Smooth muscle cell (in vitro differentiated cells): Measurements from ENCODE around the gene PRR16. TPM values are rescaled to one million over a fixed set of nuclear protein-coding genes. Genes with fewer than 3 reads are reported as not detected.

Experiments used
- DNase-seq: peaks from one replicate; lab custom pipeline; 2025; ENCODE audit not compliant: unreplicated experiment; lab: John Stamatoyannopoulos, UW
- H2AFZ ChIP-seq: fragments of 200-600 bp; sonication (generic); 2 replicates; pipeline ENCODE4 v1.6.0; 2016; ENCODE audit warnings: antibody characterized with exemption, low read depth, mild to moderate bottlenecking
- H3F3A ChIP-seq: fragments of 200-600 bp; sonication (generic); 2 replicates; pipeline ENCODE4 v1.6.0; 2017; ENCODE audit warnings: antibody characterized with exemption, low read depth
- H3K27ac ChIP-seq: fragments of 200-600 bp; sonication (generic); 2 replicates; pipeline ENCODE4 v1.5.1; 2016; ENCODE audit warnings: low read depth, mild to moderate bottlenecking
- H3K27me3 ChIP-seq: fragments of 200-600 bp; sonication (generic); 2 replicates; pipeline ENCODE4 v1.6.1; 2016; ENCODE audit warnings: low read depth, mild to moderate bottlenecking
- H3K36me3 ChIP-seq: fragments of 200-600 bp; sonication (generic); 2 replicates; pipeline ENCODE4 v1.5.1; 2016; ENCODE audit warnings: low read depth
- H3K4me1 ChIP-seq: fragments of 200-600 bp; sonication (generic); 2 replicates; pipeline ENCODE4 v1.5.1; 2016; ENCODE audit warnings: low read depth
- H3K4me2 ChIP-seq: fragments of 200-600 bp; sonication (generic); 2 replicates; pipeline ENCODE4 v1.6.0; 2016; ENCODE audit warnings: mild to moderate bottlenecking
- H3K4me3 ChIP-seq: fragments of 200-600 bp; sonication (generic); 2 replicates; pipeline ENCODE4 v1.5.1; 2016; ENCODE audit warnings: mild to moderate bottlenecking
- H3K79me2 ChIP-seq: fragments of 200-600 bp; sonication (generic); 2 replicates; pipeline ENCODE4 v1.6.0; 2016; ENCODE audit warnings: low read depth, mild to moderate bottlenecking
- H3K9ac ChIP-seq: fragments of 200-600 bp; sonication (generic); 2 replicates; pipeline ENCODE4 v1.6.0; 2016; ENCODE audit warnings: low read depth
- H3K9me3 ChIP-seq: fragments of 200-600 bp; sonication (generic); replicated peaks from 2 replicates; pipeline ENCODE4 v1.5.1; 2016; ENCODE audit warnings: low read depth
- H4K20me1 ChIP-seq: fragments of 200-600 bp; sonication (generic); 2 replicates; pipeline ENCODE4 v1.6.0; 2016; ENCODE audit warnings: low read depth
- CTCF ChIP-seq: fragments of 200-600 bp; sonication (generic); IDR thresholded peaks from 2 replicates; pipeline ENCODE4 v1.5.1; 2017; ENCODE audit warnings: borderline replicate concordance, mild to moderate bottlenecking, antibody characterized with exemption; ENCODE audit not compliant: insufficient read depth, poor library complexity, severe bottlenecking
- WGBS: methylation state at CpG from one replicate; pipeline ENCODE4 v1.1.7; 2016; ENCODE audit warnings: low lambda C conversion rate; 5-methylcytosine and 5-hydroxymethylcytosine counted together
- polyA plus RNA-seq: library from polyadenylated mRNA; unstranded; fragments of >200 nt; fragmentation: Nextera tagmentation; extraction: Ambion mirVana; gene quantifications from 2 replicates; pipeline ENCODE4 v1.2.1, GENCODE V29; 2016
- total RNA-seq: library from RNA; depleted of rRNA; stranded (reverse); fragments of >200 nt; gene quantifications from 2 replicates; pipeline ENCODE4 v1.2.3, GENCODE V29; 2014

Gene PRR16
- total and polyA plus RNA-seq, 2 experiments from 2014 or later = 6.7 to 13.2 TPM

GRCh38 chr5:120638449-120638848, 174.3 kb downstream of the PRR16 start:
- no peaks in the 10 kb centered on the region for H3K4me1 ChIP-seq
- H3K9me3 ChIP-seq = no peaks in the 10 kb centered on the region
- H3K36me3 ChIP-seq = no peaks in the 10 kb centered on the region
- no peak overlapping the region for H3K4me2 ChIP-seq
- no peaks in the 10 kb centered on the region for H3K79me2 ChIP-seq
- H3K4me3 ChIP-seq = no peak overlapping the region
- no peak for DNase-seq
- no peaks in the 10 kb centered on the region for H3K27me3 ChIP-seq
- H4K20me1 ChIP-seq = no peaks in the 10 kb centered on the region
- TF ChIP-seq CTCF = no peak
- no peak overlapping the region for H3K27ac ChIP-seq
- H3K9ac ChIP-seq = no peak overlapping the region
- 65% methylated on average over 3 of the region's 3 CpGs for WGBS
- no peak overlapping the region for H2AFZ ChIP-seq
- no peaks in the 10 kb centered on the region for H3F3A ChIP-seq

GRCh38 chr5:120640778-120641177, 176.7 kb downstream of the PRR16 start:
- no peak overlapping the region for H3K4me3 ChIP-seq
- no peak for DNase-seq
- no peaks in the 10 kb centered on the region for H3K9me3 ChIP-seq
- no peak overlapping the region for H3K27ac ChIP-seq
- H3F3A ChIP-seq = no peaks in the 10 kb centered on the region
- H3K27me3 ChIP-seq = no peaks in the 10 kb centered on the region
- no peaks in the 10 kb centered on the region for H3K79me2 ChIP-seq
- no peaks in the 10 kb centered on the region for H3K36me3 ChIP-seq
- no peak overlapping the region for H2AFZ ChIP-seq
- no peak for TF ChIP-seq CTCF
- WGBS = 92% methylated on average over 3 of the region's 3 CpGs
- no peak overlapping the region for H3K9ac ChIP-seq
- no peaks in the 10 kb centered on the region for H4K20me1 ChIP-seq
- no peak overlapping the region for H3K4me2 ChIP-seq
- H3K4me1 ChIP-seq = no peaks in the 10 kb centered on the region

- TF ChIP-seq CTCF = no peak
- H3F3A ChIP-seq = no peaks in the 10 kb centered on the region
- no peak overlapping the region for H3K4me3 ChIP-seq
- H3K4me2 ChIP-seq = no peak overlapping the region
- no peaks in the 10 kb centered on the region for H3K79me2 ChIP-seq
- no peak overlapping the region for H3K9ac ChIP-seq
- no peaks in the 10 kb centered on the region for H4K20me1 ChIP-seq
- no peaks in the 10 kb centered on the region for H3K9me3 ChIP-seq
- no peaks in the 10 kb centered on the region for H3K4me1 ChIP-seq
- H3K27me3 ChIP-seq = no peaks in the 10 kb centered on the region
- no peak overlapping the region for H3K27ac ChIP-seq
- H3K36me3 ChIP-seq = no peaks in the 10 kb centered on the region
- no peak for DNase-seq
- H2AFZ ChIP-seq = no peak overlapping the region
Observed at GRCh38 chr5:120644516-120644915, 180.4 kb downstream of the PRR16 start.

GRCh38 chr5:120655828-120656435, 191.8 kb downstream of the PRR16 start:
- peak; percentile 59 for TF ChIP-seq CTCF
- H2AFZ ChIP-seq = no peak overlapping the region
- H3K27me3 ChIP-seq = no peaks in the 10 kb centered on the region
- no peaks in the 10 kb centered on the region for H3K9me3 ChIP-seq
- H3K4me3 ChIP-seq = no peak overlapping the region
- H3F3A ChIP-seq = no peaks in the 10 kb centered on the region
- H3K79me2 ChIP-seq = no peaks in the 10 kb centered on the region
- H3K27ac ChIP-seq = no peak overlapping the region
- H3K9ac ChIP-seq = no peak overlapping the region
- H4K20me1 ChIP-seq = no peaks in the 10 kb centered on the region
- no peaks in the 10 kb centered on the region for H3K36me3 ChIP-seq
- no peaks in the 10 kb centered on the region for H3K4me1 ChIP-seq
- WGBS = 61% methylated on average over 5 of the region's 5 CpGs
- no peak overlapping the region for H3K4me2 ChIP-seq
- no peak for DNase-seq
